ENCODE data around the gene SIAH2.
"Not testable (repeated sequence)": the region's sequence is repeated elsewhere in the genome, so short reads cannot be mapped to it uniquely, and the experiment has no call there.

SIAH2 gene

DNA sequence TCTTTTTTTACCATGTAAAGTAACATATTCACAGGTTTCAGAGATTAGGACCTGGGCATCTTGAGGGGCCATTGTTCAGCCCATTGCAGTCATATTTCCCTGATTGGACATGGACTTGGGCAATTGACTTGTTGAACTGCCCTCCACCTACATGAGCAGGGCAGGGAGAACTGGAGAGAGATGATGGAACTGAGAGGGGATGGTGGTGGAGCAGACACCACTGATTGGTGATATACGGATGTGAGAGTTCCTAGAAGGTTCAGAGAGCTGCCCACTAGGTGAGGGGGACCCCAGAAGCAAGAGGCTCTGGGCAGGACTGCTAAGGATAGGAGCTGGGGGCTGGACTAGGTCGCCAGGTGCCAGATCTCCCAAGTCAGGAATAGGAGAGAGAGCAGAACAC lies 37.8 kb upstream of the SIAH2 start:
- DNase-seq (ENCODE audit: low read depth) = no peak
- TF ChIP-seq, protein P1, sequence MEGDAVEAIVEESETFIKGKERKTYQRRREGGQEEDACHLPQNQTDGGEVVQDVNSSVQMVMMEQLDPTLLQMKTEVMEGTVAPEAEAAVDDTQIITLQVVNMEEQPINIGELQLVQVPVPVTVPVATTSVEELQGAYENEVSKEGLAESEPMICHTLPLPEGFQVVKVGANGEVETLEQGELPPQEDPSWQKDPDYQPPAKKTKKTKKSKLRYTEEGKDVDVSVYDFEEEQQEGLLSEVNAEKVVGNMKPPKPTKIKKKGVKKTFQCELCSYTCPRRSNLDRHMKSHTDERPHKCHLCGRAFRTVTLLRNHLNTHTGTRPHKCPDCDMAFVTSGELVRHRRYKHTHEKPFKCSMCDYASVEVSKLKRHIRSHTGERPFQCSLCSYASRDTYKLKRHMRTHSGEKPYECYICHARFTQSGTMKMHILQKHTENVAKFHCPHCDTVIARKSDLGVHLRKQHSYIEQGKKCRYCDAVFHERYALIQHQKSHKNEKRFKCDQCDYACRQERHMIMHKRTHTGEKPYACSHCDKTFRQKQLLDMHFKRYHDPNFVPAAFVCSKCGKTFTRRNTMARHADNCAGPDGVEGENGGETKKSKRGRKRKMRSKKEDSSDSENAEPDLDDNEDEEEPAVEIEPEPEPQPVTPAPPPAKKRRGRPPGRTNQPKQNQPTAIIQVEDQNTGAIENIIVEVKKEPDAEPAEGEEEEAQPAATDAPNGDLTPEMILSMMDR (conservative IDR thresholded peaks at IDR 0.05; ENCODE audit: low read length) = no peak
- H3K4me3 ChIP-seq (ENCODE audit: low read length) = no peak overlapping the region

- DNase-seq (ENCODE audit: low read depth) = no peak
- TF ChIP-seq, protein P1 (conservative IDR thresholded peaks at IDR 0.05; ENCODE audit: low read length) = no peak
- no peak overlapping the region for H3K4me3 ChIP-seq (ENCODE audit: low read length)
Observed at GRCh38 chr3:150798122-150798618, 35.2 kb upstream of the SIAH2 start.

GRCh38 chr3:150797155-150797554 lies 34.2 kb upstream of the SIAH2 start:
- TF ChIP-seq, protein P1 (conservative IDR thresholded peaks at IDR 0.05; ENCODE audit: low read length) = no peak
- no peak for DNase-seq (ENCODE audit: low read depth)
- no peak overlapping the region for H3K4me3 ChIP-seq (ENCODE audit: low read length)

GRCh38 chr3:150796527-150796926 lies 33.6 kb upstream of the SIAH2 start:
- H3K4me3 ChIP-seq (ENCODE audit: low read length); DNase-seq (ENCODE audit: low read depth): not testable (repeated sequence)

GRCh38 chr3:150793641-150794040 lies 30.7 kb upstream of the SIAH2 start:
- DNase-seq (ENCODE audit: low read depth) = no peak
- no peak overlapping the region for H3K4me3 ChIP-seq (ENCODE audit: low read length)
- TF ChIP-seq, protein P1 (conservative IDR thresholded peaks at IDR 0.05; ENCODE audit: low read length) = no peak

DNA sequence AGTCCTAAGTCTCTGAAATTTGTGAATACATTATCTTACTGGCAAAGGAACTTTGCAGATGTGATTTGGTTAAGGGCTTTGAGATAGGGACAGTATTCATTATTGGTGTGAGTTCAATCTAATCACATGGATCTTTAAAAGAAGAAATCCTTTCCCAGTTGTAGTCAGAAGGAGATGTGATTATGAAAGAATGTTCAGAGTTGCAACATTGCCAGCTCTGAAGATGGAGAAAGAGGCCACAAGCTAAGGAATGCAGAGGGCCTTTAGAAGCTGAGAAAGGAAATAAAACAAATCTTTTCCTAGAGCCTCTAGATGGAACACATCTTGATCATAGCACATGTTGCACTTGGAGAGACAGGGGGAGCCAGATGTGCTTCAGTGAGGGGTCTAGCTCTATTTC lies 27.7 kb upstream of the SIAH2 start:
- no peak for DNase-seq (ENCODE audit: low read depth)
- TF ChIP-seq, protein P1 (conservative IDR thresholded peaks at IDR 0.05; ENCODE audit: low read length) = no peak
- no peak overlapping the region for H3K4me3 ChIP-seq (ENCODE audit: low read length)

DNA sequence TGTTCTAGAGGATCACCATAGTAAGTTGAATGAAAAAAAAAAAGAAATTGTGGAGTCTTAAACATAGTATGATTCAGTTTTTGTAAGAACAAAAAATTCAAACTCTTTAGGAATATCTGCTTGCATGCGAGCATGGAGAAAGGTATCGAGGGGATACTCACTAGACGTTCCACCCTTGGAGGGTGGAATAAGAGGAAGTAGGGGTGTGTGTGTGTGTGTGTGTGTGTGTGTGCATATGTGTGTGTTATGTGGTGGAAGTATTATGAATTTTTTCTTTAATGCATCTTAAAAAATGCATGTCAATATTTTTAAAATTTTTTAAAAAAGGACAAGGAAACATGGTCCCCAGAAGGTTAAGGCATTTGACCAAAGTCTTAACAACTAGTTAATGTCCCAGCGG lies 26.5 kb upstream of the SIAH2 start:
- TF ChIP-seq, protein P1 (conservative IDR thresholded peaks at IDR 0.05; ENCODE audit: low read length) = no peak

More for the DNA sequence above, 26.5 kb upstream of the SIAH2 start:
- DNase-seq (ENCODE audit: low read depth) = no peak
- no peak overlapping the region for H3K4me3 ChIP-seq (ENCODE audit: low read length)
